Endometrial microvascular endothelial cells (primary cell): ENCODE data around the gene S1PR2. TPM values are rescaled to one million over a fixed set of nuclear protein-coding genes. Genes with fewer than 3 reads are reported as not detected.
"Not testable (repeated sequence)": the region's sequence is repeated elsewhere in the genome, so short reads cannot be mapped to it uniquely, and the experiment has no call there.

ENCODE experiments used
- in situ Hi-C: cut with HindIII; loops from 2 replicates; pipeline ENCODE4 v1.10.0; 2017; ENCODE audit warnings: low sequenced_read_pairs, low pct_unique_long_range_greater_than_20kb; ENCODE audit errors: inconsistent ontology term
- total RNA-seq: library from RNA; depleted of rRNA; stranded (reverse); fragments of >200 nt; gene quantifications from one replicate; pipeline ENCODE4 v1.2.3, GENCODE V29; 2015; ENCODE audit errors: inconsistent ontology term

S1PR2 gene
- total RNA-seq, 1 donor from 2014 or later, result 1.7 TPM

DNA sequence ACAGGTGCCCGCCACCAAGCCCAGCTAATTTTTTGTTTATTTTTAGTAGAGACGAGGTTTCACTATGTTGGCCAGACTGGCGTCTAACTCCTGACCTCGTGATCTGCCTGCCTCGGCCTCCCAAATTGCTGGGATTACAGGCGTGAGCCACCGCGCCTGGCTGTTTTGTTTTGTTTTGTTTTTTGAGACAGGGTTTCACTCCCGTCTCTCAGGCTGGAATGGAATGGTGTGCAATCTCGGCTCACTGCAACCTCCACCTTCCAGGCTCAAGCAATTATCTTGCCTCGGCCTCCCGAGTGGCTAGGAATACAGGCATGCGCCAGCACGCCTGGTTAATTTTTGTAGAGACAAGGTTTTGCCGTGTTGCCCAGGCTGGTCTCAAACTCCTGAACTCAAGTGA is 31.0 kb downstream of the S1PR2 start:
- in situ Hi-C loops, result not testable (repeated sequence)

DNA sequence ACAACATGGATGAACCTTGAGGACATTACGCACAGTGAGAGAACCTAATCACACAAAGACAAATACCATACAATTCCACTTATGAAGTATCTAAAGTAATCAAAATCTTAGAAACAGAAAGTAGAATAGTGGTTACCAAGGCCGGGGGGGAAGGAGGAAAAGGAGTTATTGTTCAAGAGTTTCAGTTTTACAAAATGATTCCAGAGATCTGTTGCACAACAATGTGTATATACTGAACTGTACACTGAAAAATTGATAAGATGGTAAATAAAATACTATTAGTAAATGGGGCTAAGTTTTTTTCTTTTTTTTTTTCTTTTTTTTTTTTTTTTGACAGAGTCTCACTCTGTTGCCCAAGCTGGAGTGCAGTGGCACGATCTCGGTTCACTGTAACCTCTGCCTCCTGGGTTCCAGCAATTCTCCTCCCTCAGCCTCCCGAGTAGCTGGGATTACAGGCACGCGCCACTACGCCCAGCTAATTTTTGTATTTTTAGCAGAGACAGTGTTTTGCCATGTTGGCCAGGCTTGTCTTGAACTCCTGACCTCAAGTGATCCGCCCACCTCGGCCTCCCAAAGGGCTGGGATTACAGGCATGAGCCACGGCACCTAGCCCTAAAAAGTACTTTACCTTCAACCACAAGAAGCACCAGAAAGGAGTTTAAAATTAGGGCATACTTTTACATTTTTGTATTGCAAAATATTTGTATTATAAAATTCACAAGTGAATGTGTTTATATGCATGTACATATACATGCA is 32.1 kb downstream of the S1PR2 start:
- in situ Hi-C loops, result not testable (repeated sequence)

DNA sequence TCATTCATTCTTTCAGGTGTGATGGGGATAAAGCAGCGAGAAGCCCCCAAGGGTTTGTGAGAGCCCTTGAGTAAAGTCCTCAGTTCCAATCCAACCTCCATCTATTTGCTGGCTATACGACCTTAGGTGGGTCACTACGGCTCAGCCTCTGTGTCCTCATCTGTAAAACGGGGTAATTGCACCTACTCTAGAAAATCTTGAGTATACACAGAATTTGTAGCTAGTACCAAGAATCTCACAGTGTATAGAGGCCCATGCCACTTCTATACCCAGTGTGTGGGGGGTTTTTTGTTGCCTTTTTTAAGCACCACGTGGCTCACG is 36.0 kb downstream of the S1PR2 start:
- in situ Hi-C loops, result no loop called here

DNA sequence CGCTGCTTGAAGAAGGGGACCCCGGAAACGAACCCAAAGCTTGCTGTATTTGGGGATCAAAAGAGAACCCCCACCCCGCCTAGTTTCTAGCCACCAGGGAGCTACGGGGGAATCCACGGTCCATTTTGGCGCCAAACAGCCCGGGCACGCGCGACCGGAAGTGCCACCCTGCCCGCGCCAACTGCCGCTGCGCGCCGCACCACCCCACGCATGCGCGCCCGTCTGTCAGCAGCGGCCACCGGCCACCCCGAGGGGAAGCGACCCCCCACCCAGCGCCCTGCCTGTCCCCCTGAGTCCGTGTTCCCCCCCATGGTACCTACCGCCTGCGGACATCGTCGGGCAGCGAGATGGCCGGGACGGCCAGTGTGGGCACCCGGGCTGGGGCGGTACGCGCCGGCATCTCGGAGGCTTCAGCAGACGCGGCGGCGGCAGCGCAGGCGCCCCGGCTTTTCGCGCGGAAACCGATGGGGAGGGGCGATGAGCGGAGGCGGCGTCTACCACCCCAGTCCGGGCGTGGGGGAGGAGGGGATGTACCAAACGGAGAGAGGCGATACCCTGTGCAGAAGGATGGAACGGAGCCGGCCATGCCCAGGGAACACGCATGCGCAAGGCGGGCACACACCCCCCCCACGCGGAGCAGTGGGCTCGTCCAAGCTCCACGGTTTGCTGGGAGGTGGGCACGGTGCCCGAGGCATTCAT is 36.5 kb downstream of the S1PR2 start, which contains the start of gene DNMT1:
TSS of gene DNMT1 (minus strand) at position 454 of the 699 bp plus-strand sequence. CDS start at position 400, 54 bp downstream.
- in situ Hi-C loops, result no loop called here

DNA sequence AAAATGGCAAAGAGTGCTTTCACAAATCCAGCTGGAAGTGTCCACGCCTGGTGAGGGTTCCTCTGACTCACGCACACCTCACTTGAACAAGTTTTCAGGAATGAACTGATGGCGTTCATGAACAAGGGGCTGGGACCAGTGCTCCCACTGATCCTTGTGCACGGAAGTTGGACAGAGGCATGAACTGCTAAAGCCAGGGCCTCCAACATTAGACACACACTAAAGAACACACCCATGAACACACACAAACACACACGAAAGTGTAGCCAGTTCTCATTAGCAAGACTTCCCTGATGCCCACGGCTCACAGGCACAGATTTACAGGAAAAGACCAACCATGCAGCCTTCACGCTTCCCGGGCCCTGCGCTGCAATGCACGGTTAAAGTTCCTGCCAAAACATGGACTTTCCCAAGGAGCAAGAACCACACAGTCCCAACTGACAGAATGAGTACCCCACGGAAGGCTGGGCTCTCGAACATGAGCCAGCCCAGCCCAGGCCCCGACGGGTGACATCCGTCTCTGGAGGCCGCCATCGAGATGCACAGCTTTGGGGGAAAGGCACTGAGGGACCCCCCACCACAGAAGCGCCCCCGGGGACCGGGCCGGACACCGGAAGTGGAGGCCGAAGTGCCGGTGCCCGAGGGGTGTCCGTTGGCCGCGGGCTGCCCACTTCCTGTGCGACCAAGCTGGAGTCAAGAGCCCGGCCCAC is 37.2 kb downstream of the S1PR2 start:
- in situ Hi-C loops, result no loop called here

DNA sequence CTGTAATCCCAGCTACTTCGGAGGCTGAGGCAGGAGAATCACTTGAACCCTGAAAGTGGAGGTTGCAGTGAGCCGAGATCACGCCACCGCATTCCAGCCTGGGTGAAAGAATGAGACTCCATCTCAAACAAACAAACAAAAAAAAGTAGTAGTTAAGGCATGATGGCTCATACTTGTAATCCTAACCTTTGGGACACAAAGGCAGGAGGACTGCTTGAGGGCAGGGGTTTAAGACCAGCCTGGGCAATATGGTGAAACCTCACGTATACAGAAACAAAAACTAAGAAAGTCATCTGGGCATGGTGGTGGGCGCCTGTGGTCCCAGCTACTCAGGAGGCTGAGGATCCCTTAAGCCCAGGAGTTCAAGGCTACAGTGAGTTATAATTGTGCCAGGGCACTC is 38.2 kb downstream of the S1PR2 start:
- in situ Hi-C loops, result no loop called here

- in situ Hi-C loops, result no loop called here
Observed at GRCh38 chr19:10191347-10191746, 39.8 kb downstream of the S1PR2 start.

DNA sequence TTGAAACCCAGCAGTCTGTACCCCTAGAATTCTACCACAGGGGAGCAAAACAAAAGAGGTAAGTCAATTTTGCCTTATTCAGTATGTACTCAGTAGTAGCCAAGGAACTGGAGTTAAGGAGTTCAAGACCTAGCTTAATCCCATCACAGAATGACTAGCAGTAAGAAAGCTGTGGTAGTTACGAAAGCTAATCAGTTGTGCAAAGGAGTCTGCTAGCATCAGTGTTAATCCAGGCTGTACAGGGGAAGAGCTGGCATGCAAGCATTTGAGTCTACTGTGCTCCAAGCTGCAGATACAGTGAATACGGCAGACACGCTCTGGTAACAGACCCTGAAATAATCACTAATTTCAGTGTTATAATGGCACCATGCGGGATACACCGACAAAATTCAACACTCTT is 41.1 kb downstream of the S1PR2 start:
- in situ Hi-C loops, result no loop called here

GRCh38 chr19:10189616-10190015 is 41.5 kb downstream of the S1PR2 start:
- in situ Hi-C loops, result no loop called here

- in situ Hi-C loops, result no loop called here
Observed at GRCh38 chr19:10187315-10187714, 43.8 kb downstream of the S1PR2 start.

- in situ Hi-C loops, result no loop called here
Observed at GRCh38 chr19:10184636-10185035, 46.5 kb downstream of the S1PR2 start.

GRCh38 chr19:10183926-10184325 is 47.2 kb downstream of the S1PR2 start:
- in situ Hi-C loops, result no loop called here

- in situ Hi-C loops, result no loop called here
Observed at GRCh38 chr19:10182847-10183246, 48.3 kb downstream of the S1PR2 start.

DNA sequence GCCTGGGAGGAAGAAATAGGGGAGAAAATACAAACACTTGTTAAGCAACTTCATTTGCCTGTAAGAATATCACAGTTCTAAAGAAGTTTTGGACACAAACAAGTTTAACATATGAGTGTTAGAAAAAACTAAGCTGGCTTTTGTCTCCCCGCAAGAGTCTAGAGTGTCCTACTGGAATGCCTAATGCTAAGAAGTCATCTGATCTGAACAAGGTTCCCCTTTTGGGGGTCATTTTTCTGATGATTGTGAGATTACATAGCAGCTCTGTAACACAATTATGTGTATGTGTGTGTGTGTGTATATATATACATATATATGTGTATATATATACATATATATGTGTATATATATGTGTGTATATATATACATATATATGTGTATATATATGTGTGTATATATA is 49.1 kb downstream of the S1PR2 start:
- in situ Hi-C loops, result no loop called here

GRCh38 chr19:10180459-10180858 is 50.7 kb downstream of the S1PR2 start:
- in situ Hi-C loops, result no loop called here

DNA sequence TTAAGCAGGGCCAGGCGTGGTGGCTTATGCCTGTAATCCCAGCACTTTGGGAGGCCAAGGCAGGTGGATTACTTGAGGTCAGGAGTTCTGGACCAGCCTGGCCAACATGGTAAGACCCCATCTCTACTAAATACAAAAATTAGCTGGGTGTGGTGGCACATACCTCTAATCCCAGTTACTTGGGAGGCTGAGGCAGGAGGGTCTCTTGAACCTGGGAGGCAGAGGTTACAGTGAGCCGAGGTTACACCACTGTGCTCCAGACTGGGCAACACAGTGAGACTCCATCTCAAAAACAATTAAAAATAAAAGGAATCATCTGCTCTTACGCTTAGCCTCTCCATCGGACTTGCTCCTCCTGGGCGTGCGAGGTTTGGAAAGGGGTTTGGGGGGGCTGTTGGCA is 51.1 kb downstream of the S1PR2 start:
- in situ Hi-C loops, result not testable (repeated sequence)

GRCh38 chr19:10173527-10173926 is 57.6 kb downstream of the S1PR2 start:
- in situ Hi-C loops, result no loop called here
